GM13976 (cell line): Measurements from ENCODE around the gene LGALS3BP.
A peak's percentile ranks its signal among the peaks of the same experiment; 100 is the strongest.

ENCODE experiments used
- DNase-seq: peaks from one replicate; pipeline ENCODE4 v3.0.0; 2012; ENCODE audit warnings: low spot score
- in situ Hi-C: fragments of 300-500 bp; cut with MboI; formaldehyde crosslinking; loops from one replicate; pipeline ENCODE4 v1.12.0; 2022; ENCODE audit warnings: low sequenced_read_pairs, mixed read lengths, inconsistent platforms; ENCODE audit not compliant: unreplicated experiment
- TF ChIP-seq, protein P1 (sequence below): IDR thresholded peaks from 2 replicates; pipeline ENCODE4 v1.5.1; 2012; ENCODE audit warnings: borderline replicate concordance, mild to moderate bottlenecking; ENCODE audit not compliant: insufficient read depth; ENCODE audit errors: extremely low read depth, missing control alignments, control extremely low read depth

The LGALS3BP gene

DNA sequence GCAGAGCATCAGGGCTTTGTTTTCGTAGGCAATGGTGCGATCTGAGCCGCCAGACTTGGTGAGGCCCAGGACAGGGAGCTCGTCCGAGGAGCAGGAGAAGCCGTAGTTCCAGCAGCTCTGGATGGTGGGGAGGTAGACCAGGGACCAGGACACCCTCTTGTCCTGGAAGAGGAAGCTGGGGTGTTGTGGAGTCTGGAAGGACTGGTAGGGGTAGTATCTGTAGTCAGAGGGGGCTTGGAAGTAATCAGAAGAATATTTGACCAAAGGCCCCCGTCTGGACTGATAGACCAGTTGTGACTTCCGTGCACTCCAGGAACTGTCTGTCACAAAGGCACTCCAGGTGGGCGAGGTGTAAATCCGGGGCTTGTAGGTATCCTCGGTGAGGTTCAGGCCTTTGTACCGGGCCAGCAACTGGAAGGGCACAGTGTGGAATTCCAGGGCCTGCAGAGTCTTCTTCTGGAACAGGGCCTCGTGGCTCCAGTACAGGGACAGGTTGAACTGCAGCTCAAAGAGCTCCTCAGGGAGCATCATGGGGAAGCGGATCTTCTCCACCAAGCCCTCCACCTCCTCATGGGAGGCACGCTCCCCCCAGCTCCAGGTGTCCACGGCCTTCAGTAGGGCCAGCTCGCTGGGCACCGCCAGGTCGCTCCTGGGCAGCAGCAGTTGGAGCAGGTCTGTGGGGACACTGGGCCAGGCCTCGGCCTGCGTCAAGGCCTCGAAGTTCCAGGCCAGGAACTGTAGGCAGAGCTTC lies 7.8 kb downstream of the LGALS3BP start:
- DNase-seq = no peak
- TF ChIP-seq, protein P1, sequence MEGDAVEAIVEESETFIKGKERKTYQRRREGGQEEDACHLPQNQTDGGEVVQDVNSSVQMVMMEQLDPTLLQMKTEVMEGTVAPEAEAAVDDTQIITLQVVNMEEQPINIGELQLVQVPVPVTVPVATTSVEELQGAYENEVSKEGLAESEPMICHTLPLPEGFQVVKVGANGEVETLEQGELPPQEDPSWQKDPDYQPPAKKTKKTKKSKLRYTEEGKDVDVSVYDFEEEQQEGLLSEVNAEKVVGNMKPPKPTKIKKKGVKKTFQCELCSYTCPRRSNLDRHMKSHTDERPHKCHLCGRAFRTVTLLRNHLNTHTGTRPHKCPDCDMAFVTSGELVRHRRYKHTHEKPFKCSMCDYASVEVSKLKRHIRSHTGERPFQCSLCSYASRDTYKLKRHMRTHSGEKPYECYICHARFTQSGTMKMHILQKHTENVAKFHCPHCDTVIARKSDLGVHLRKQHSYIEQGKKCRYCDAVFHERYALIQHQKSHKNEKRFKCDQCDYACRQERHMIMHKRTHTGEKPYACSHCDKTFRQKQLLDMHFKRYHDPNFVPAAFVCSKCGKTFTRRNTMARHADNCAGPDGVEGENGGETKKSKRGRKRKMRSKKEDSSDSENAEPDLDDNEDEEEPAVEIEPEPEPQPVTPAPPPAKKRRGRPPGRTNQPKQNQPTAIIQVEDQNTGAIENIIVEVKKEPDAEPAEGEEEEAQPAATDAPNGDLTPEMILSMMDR = no peak
- in situ Hi-C loops = no loop called here

DNA sequence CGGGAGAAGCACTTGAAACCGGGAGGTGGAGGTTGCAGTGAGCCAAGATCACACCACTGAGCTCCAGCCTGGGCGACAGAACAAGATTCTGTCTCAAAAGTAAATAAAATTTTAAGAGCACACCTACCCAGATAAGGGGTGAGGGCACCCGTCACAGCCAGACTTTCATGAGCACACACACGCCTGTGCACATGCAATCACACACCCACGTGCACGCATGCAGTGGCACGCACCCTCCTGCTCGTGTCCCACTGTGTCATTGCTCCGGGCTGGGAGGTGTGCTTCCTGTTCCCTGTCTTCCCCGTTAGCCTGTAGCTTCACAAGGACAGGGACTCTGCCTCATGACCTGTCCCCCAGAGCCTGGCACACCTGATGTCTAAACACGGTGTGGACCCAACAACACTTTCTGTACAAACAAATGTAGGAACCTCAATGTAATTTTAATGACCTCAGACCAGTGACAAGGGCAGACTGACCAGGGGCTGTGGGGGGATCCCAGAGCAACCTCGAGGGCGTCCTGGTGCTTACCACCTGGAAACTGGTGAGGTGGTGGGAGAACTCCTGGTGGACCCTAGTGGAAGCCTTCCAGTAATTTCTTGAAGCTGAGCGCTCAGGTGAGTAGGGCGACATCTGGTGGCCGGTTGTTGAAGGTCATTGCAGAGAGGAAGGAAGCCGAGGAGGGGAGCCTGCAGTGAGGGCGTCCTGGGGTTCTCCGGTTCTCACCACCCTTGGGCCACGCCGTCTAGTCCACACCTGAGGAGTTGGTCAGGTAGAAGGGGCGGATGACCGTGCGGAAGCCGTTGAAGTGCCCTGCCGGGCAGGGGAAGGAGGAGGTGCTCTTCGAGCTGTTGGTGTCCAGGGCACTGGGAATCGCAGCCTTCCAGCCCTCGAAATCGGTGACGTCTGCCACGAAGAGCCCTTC lies 8.6 kb downstream of the LGALS3BP start:
- in situ Hi-C loops = no loop called here
- TF ChIP-seq, protein P1 = peak; percentile 83
- peak; percentile 89 for DNase-seq

DNA sequence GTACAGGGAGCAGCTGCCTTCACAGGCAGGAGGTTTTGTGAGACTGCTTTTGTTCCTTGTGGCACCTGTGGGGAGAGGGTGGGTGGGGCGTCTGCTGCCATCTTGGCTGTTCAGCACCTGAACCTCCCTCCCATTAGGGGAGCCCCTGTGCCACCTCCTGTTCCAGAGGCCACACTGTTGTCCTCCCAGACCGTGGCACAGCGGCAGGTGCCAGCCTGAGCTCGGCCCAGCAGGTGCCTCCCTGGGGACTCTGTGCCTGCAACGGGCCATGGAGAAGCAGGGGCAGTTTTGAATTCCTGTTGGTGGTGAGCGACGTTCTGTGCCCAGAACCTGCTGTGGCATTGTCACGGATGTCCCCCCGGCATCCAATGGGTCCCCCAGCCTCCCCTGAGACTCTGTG lies 9.9 kb downstream of the LGALS3BP start:
- no peak for DNase-seq
- TF ChIP-seq, protein P1 = no peak
- in situ Hi-C loops = loop anchor here (10.0 kb wide), 1 partner anchor 105 kb away; no protein-coding TSS in a partner anchor

DNA sequence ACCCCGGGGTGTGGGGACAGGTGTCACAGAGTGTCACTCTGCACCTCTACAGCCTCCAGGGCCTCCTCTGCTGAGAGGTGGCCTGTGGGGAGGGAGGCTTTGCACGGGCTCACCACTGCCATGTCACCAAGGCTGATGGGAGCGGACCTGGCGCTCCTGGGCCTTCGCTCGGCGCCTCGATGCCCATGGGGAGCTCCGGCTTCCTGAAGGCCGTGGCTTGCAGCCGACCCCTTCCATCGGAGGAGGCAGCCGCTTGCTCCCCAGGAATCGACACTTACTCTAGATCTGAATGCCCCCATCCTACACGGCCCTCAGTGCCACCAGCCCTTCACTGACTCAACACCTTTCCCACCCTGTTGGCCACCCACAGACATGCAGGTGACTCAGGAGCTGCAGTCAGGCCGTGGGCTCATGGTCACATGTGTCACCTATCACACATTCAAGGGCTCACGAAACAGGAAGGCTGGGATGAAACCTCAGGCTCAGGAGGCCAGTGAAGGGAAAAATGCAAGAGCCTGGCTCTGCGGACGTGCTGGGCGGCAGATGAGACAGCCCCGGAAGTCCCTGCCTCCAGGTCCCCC lies 11.9 kb downstream of the LGALS3BP start:
- in situ Hi-C loops = loop anchor here (10.0 kb wide), 1 partner anchor 103 kb away; no protein-coding TSS in a partner anchor
- DNase-seq = no peak
- TF ChIP-seq, protein P1 = no peak

DNA sequence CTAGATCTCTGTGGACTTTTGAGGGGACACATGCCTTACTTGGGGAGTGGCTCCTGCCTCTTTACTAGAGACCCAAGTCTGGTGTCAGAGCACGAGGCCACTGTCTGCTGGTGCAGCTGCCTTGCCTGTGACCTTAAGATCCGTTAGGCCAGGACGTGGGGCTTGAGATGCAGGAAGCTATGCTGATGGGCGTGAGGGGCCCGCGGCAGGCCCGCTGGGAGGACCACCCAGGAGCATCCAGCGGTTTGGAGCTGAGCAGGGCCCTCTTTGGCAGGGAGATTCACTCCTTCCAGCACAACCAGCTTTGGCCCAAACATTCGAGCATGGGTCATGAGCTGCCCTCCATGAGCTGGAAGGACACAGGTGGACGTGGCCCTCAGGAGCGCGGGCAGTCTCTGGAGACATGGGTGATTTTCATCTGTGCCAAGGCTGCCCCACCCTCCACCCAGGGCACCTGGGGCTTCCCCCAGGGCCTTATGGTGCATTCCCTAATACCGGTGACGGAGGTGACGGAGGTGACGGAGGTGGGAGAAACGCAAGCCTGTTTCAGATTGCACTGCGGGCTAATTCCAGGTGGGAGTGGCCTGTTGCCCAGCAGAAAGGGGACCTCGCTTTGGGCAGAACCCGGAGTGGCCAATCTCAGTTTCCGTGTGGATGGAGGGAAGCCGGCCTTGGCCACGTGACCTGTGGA lies 12.7 kb downstream of the LGALS3BP start:
- DNase-seq = no peak
- TF ChIP-seq, protein P1 = no peak
- in situ Hi-C loops = loop anchor here (10.0 kb wide), 1 partner anchor 102 kb away; no protein-coding TSS in a partner anchor
